Measurements from ENCODE around the gene RELB. TPM values are rescaled to one million over a fixed set of nuclear protein-coding genes. Genes with fewer than 3 reads are reported as not detected.
A peak's percentile ranks its signal among the peaks of the same experiment; 100 is the strongest.

Gene RELB
- total RNA-seq, 2 donors from 2014 or later, result 9.5 to 14.5 TPM

DNA sequence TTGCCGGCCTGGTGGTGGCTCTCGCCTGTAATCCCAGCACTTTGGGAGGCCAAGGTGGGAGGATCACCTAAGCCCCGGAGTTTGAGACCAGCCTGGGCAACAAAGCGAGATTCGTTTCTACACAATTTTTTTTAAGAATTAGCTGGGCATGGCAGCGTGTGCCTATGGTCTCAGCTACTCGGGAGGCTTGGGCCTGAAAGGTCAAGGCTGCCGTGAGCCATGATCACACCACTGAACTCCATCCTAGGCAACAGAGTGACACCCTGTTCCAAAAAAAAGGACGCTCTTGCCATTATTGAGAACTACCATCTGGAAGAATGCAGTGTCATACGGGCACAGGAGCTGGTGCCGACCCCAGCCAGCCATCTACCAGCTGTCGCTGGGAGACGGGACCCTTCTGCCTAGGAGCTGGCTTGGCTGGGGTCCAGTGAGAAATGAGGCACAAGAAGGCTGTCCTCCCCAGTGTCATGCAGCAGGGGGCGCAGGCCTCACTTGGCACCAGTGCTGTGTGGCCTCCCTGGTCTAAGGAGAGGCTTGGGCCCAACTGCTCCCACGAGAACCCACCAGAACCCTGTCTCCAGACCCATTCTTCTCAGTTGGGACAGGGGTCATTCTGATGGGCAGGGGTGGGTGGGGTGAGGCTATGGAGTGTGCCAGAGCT is 12.2 kb upstream of the RELB start:
- no peak overlapping the region for H3K4me3 Mint-ChIP-seq
- Histone ChIP-seq H3K9ac (ENCODE audit: extremely low read depth, low read length, poor library complexity, severe bottlenecking) (no peak overlapping the region), H3K4me3 (ENCODE audit: low read length) (no peak overlapping the region), H3K27ac (ENCODE audit: low read depth, low read length) (no peak overlapping the region), H3K27me3 (ENCODE audit: control insufficient read depth, insufficient read depth, low read length, poor library complexity, severe bottlenecking) (no peaks in the 10 kb centered on the region), H3K36me3 (ENCODE audit: control insufficient read depth, insufficient read depth, low read length) (peaks cover 36% of the 10 kb centered on the region), H3K9me3 (ENCODE audit: control insufficient read depth, low read length) (no peaks in the 10 kb centered on the region), H3K4me1 (ENCODE audit: control insufficient read depth, insufficient read depth, low read length) (no peaks in the 10 kb centered on the region)
- no peaks in the 10 kb centered on the region for H3K27me3 Mint-ChIP-seq (ENCODE audit: insufficient read depth)
- no peaks in the 10 kb centered on the region for H3K4me1 Mint-ChIP-seq
- TF ChIP-seq, protein P1, sequence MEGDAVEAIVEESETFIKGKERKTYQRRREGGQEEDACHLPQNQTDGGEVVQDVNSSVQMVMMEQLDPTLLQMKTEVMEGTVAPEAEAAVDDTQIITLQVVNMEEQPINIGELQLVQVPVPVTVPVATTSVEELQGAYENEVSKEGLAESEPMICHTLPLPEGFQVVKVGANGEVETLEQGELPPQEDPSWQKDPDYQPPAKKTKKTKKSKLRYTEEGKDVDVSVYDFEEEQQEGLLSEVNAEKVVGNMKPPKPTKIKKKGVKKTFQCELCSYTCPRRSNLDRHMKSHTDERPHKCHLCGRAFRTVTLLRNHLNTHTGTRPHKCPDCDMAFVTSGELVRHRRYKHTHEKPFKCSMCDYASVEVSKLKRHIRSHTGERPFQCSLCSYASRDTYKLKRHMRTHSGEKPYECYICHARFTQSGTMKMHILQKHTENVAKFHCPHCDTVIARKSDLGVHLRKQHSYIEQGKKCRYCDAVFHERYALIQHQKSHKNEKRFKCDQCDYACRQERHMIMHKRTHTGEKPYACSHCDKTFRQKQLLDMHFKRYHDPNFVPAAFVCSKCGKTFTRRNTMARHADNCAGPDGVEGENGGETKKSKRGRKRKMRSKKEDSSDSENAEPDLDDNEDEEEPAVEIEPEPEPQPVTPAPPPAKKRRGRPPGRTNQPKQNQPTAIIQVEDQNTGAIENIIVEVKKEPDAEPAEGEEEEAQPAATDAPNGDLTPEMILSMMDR (conservative IDR thresholded peaks at IDR 0.05), result peak; percentile 82
- peak; percentile 92 for DNase-seq
- H3K36me3 Mint-ChIP-seq (ENCODE audit: low read depth), result peaks cover 57% of the 10 kb centered on the region
- H3K27ac Mint-ChIP-seq, result no peak overlapping the region
- H3K9me3 Mint-ChIP-seq, result no peaks in the 10 kb centered on the region
- 90 to 93% methylated on average over 13 to 15 of the region's 15 CpGs for WGBS, 2 experiments (ENCODE audit: insufficient coverage in 1 of 2, insufficient read length in 1 of 2)

DNA sequence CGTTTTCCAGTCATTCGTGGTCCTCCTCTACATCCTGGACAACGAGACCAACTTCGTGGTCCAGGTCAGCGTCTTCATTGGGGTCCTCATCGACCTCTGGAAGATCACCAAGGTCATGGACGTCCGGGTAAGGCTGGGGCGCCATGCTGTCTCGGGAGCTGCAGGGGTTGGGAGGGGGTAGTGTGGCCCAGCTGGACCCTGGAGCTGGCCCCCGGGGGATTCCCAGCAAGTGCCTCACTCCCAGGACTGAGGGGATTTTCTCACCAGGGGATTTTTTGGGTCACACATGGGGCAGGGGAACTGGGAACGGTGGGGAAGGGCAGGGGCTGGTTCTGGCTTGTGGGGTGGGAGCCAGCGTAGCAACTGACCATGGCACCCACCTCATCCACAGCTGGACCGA is 10.8 kb upstream of the RELB start:
- Histone ChIP-seq H3K27ac (ENCODE audit: low read depth, low read length) (no peak overlapping the region), H3K4me3 (ENCODE audit: low read length) (no peak overlapping the region), H3K9me3 (ENCODE audit: control insufficient read depth, low read length) (no peaks in the 10 kb centered on the region), H3K9ac (ENCODE audit: extremely low read depth, low read length, poor library complexity, severe bottlenecking) (no peak overlapping the region), H3K36me3 (ENCODE audit: control insufficient read depth, insufficient read depth, low read length) (peaks cover 26% of the 10 kb centered on the region), H3K27me3 (ENCODE audit: control insufficient read depth, insufficient read depth, low read length, poor library complexity, severe bottlenecking) (no peaks in the 10 kb centered on the region), H3K4me1 (ENCODE audit: control insufficient read depth, insufficient read depth, low read length) (no peaks in the 10 kb centered on the region)
- DNase-seq, result no peak
- TF ChIP-seq, protein P1 (conservative IDR thresholded peaks at IDR 0.05), result no peak
- WGBS, 2 experiments (ENCODE audit: insufficient coverage in 1 of 2, insufficient read length in 1 of 2), result 92 to 97% methylated on average over 6 to 14 of the region's 14 CpGs
- Mint-ChIP-seq H3K27ac (no peak overlapping the region), H3K36me3 (ENCODE audit: low read depth) (peaks cover 47% of the 10 kb centered on the region), H3K9me3 (no peaks in the 10 kb centered on the region), H3K27me3 (ENCODE audit: insufficient read depth) (no peaks in the 10 kb centered on the region), H3K4me1 (no peaks in the 10 kb centered on the region), H3K4me3 (no peak overlapping the region)

DNA sequence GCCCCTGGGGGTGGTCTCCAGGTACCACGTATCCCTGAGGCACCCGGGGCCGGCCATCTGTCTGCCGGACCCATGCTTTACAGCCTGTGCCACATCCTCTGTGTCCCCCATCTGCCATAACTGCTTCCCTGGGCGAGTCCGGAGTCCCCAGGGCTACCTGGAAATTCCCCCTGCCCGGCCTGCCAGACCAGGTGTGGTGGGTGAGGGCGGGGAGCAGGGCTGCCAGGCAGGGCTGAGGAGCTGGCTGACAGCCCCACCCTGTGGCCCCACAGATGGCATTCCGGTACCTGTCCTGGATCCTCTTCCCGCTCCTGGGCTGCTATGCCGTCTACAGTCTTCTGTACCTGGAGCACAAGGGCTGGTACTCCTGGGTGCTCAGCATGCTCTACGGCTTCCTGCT is 10.3 kb upstream of the RELB start:
- H3K9me3 Mint-ChIP-seq, result no peaks in the 10 kb centered on the region
- WGBS, 2 experiments (ENCODE audit: insufficient coverage in 1 of 2, insufficient read length in 1 of 2), result 96 to 98% methylated on average over 7 to 12 of the region's 12 CpGs
- peaks cover 43% of the 10 kb centered on the region for H3K36me3 Mint-ChIP-seq (ENCODE audit: low read depth)

More for the DNA sequence above, 10.3 kb upstream of the RELB start:
- Mint-ChIP-seq H3K4me1 (no peaks in the 10 kb centered on the region), H3K4me3 (no peak overlapping the region), H3K27ac (no peak overlapping the region), H3K27me3 (ENCODE audit: insufficient read depth) (no peaks in the 10 kb centered on the region)
- Histone ChIP-seq H3K27me3 (ENCODE audit: control insufficient read depth, insufficient read depth, low read length, poor library complexity, severe bottlenecking) (no peaks in the 10 kb centered on the region), H3K9ac (ENCODE audit: extremely low read depth, low read length, poor library complexity, severe bottlenecking) (no peak overlapping the region), H3K4me3 (ENCODE audit: low read length) (no peak overlapping the region), H3K36me3 (ENCODE audit: control insufficient read depth, insufficient read depth, low read length) (peaks cover 21% of the 10 kb centered on the region), H3K4me1 (ENCODE audit: control insufficient read depth, insufficient read depth, low read length) (no peaks in the 10 kb centered on the region), H3K27ac (ENCODE audit: low read depth, low read length) (no peak overlapping the region), H3K9me3 (ENCODE audit: control insufficient read depth, low read length) (no peaks in the 10 kb centered on the region)
- DNase-seq, result no peak
- TF ChIP-seq, protein P1 (conservative IDR thresholded peaks at IDR 0.05), result no peak
